Stimulated activated CD8-positive, alpha-beta memory T cell treated with anti-CD3 and anti-CD28 coated beads, Interleukin-7, amount 100 ng/mL, for 24 hours (primary cell): ENCODE measurements around the gene CXCR4.
"Not testable (repeated sequence)": the region's sequence is repeated elsewhere in the genome, so short reads cannot be mapped to it uniquely, and the experiment has no call there.

Source experiments
- DNase-seq: peaks from one replicate; pipeline ENCODE4 v3.0.0-alpha.2; 2020; ENCODE audit warnings: low read depth

CXCR4 gene

DNA sequence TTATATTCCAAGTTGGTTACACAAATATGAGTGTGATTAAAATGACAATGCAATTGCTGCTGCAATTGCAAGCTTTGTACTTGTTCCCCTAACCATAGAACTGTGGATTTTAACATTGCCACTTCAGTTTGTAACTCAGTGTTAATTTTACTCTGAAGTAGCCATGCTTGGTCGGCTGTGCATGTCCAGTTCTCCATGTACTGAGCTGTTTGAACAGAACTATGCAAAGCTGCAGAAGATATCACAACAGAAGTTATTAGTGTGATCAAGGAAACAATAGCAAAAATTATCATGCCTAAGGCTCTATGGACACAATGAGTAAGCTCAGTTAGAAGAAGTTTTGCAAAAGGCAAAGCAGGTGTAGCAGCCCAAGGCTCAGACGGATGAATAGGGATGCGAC is 45.3 kb downstream of the CXCR4 start:
- no peak for DNase-seq

- DNase-seq: not testable (repeated sequence)
Observed at GRCh38 chr2:136071887-136072286, 46.1 kb downstream of the CXCR4 start.

- no peak for DNase-seq
Observed at GRCh38 chr2:136070913-136071312, 47.0 kb downstream of the CXCR4 start.

GRCh38 chr2:136069773-136070172 is 48.2 kb downstream of the CXCR4 start:
- DNase-seq: no peak

DNA sequence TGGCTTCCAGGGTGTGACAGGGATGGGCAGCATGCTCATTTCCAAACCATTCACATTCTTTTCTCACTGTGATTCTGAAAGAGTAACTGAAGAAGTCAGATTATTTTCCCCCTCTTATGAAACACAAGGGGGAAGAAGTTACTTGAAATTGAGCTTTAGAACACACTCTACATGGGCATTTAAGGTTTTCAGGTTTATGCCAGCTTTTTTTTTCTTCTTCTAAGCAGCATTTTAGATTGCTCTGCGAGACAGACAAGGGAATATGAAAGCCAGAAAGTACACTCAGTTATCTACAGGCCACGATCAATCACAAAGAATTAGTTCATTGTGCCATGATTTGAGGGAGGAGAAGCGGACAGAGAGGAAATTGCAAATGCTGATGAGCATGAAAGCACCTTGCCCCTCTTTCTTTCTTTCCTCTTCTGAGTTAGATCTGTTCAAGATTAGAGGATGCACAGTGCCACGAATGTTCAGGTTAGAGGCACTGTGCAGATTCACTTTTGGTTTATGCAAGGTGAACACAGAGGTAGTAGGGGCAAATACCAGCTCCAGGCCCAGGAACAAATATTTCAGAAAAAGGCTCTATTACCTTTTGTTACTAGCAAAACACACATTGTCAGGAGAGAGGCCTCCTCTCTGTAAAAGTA is 49.2 kb downstream of the CXCR4 start:
- DNase-seq: no peak

DNA sequence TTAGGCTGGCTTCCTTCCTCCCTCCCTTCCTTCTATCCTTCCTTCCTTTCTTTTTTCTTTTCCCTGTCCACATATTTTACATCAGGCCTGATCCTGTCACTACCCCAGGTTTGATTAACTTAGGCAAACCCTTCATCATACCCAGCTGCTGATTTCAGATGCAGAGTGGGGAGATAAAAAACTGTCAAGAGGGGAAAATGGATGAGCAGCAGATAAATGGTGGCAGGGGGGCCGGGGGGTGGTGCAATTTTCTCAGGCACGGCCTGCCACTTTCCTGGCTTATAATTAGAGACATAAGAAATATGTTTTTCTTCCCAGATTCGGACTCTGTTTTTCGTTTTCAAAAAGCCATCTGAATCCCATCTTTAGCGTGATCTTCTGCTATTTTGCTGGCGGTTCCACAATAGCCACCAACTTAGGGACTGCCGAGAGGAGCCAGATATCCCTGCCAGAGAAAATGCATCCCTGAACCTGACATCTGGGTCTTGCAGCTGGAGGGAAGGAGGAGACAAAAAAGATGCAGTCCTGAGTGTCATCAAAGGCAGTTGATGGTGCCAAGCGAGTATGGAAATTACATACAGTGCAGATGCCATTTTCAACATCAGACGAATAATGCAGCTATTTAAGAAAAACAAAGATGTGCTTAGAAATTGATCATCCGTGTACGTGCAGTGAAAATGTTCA is 49.9 kb downstream of the CXCR4 start:
- no peak for DNase-seq

GRCh38 chr2:136067459-136067858 is 50.5 kb downstream of the CXCR4 start:
- DNase-seq: no peak

DNA sequence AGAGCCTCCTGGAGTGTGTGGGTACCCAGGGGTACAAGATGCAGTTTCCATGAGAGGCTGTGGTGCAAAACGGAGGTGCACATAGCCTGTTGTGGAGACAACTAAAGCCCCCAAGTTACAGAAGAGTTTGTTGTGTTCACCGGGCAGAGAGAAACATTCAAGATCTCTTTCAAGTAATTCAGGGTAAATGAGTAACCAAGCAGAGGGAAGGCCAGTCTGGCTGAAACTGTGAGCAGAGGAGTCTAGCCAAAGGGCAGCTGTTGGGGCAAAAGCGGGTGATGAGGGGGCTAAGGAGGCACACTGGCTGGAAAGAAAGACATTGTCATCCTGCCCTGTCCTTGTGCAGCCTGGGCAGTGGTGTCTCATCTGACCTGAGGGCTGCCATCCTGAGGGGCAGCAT is 52.0 kb downstream of the CXCR4 start:
- DNase-seq: no peak

- DNase-seq: no peak
Observed at GRCh38 chr2:136065384-136065783, 52.6 kb downstream of the CXCR4 start.
